Mammary microvascular endothelial cell (primary cell): ENCODE data around the gene OR10A3. TPM values are rescaled to one million over a fixed set of nuclear protein-coding genes. Genes with fewer than 3 reads are reported as not detected.

Source experiments
- total RNA-seq: library from RNA; depleted of rRNA; stranded (reverse); fragments of >200 nt; gene quantifications from 2 replicates; pipeline ENCODE4 v1.2.3, GENCODE V29; 2015

The OR10A3 gene
- total RNA-seq, result not detected in 2 replicates

GRCh38 chr11:7941608-7942007 lies at the start of gene OR10A3:
OR10A3 (minus strand) TSS chr11:7941708; CDS start chr11:7939520, 2,188 bp downstream.

GRCh38 chr11:7986768-7987559 lies 45.5 kb upstream of the OR10A3 start, which contains the start of gene EIF3F:
EIF3F (plus strand) TSS chr11:7987337; CDS start chr11:7987353, 16 bp downstream.

GRCh38 chr11:7965386-7965785 lies 23.9 kb upstream of the OR10A3 start, which contains the start of gene NLRP10:
NLRP10 (minus strand) TSS chr11:7965447; CDS start chr11:7963495, 1,952 bp downstream.

GRCh38 chr11:7931168-7931567 lies 10.3 kb downstream of the OR10A3 start, which contains the start of gene OR10A6:
OR10A6 (minus strand) TSS chr11:7931268; CDS start chr11:7928662, 2,606 bp downstream.

Other genes with a start within 250 kb of the OR10A3 start
- gene OVCH2, start 235.2 kb downstream of the OR10A3 start, total RNA-seq, result not detected in 2 replicates
- gene OR5P2, start 144.8 kb downstream of the OR10A3 start, total RNA-seq, result not detected in 2 replicates
- gene OR5P3, start 110.9 kb downstream of the OR10A3 start, total RNA-seq, result not detected in 2 replicates
- gene OR10A6, start 10.4 kb downstream of the OR10A3 start, total RNA-seq, result not detected in 2 replicates
- gene NLRP10, start 23.7 kb upstream of the OR10A3 start, total RNA-seq, result not detected in 2 replicates
- 326 and 363 TPM in 2 replicates for gene EIF3F, start 45.6 kb upstream of the OR10A3 start, total RNA-seq
- 0.13 and 0.25 TPM in 2 replicates for gene TUB, start 139.5 kb upstream of the OR10A3 start, total RNA-seq
- not detected in 2 replicates for gene RIC3, start 227.3 kb upstream of the OR10A3 start, total RNA-seq